ENCODE results near the gene HNRNPM. TPM values are rescaled to one million over a fixed set of nuclear protein-coding genes. Genes with fewer than 3 reads are reported as not detected.

The HNRNPM gene, protein sequence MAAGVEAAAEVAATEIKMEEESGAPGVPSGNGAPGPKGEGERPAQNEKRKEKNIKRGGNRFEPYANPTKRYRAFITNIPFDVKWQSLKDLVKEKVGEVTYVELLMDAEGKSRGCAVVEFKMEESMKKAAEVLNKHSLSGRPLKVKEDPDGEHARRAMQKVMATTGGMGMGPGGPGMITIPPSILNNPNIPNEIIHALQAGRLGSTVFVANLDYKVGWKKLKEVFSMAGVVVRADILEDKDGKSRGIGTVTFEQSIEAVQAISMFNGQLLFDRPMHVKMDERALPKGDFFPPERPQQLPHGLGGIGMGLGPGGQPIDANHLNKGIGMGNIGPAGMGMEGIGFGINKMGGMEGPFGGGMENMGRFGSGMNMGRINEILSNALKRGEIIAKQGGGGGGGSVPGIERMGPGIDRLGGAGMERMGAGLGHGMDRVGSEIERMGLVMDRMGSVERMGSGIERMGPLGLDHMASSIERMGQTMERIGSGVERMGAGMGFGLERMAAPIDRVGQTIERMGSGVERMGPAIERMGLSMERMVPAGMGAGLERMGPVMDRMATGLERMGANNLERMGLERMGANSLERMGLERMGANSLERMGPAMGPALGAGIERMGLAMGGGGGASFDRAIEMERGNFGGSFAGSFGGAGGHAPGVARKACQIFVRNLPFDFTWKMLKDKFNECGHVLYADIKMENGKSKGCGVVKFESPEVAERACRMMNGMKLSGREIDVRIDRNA
- 227 to 271 TPM (median 237 TPM) in 5 replicates for total RNA-seq (2022; extraction: Qiagen RNA extraction)

DNA sequence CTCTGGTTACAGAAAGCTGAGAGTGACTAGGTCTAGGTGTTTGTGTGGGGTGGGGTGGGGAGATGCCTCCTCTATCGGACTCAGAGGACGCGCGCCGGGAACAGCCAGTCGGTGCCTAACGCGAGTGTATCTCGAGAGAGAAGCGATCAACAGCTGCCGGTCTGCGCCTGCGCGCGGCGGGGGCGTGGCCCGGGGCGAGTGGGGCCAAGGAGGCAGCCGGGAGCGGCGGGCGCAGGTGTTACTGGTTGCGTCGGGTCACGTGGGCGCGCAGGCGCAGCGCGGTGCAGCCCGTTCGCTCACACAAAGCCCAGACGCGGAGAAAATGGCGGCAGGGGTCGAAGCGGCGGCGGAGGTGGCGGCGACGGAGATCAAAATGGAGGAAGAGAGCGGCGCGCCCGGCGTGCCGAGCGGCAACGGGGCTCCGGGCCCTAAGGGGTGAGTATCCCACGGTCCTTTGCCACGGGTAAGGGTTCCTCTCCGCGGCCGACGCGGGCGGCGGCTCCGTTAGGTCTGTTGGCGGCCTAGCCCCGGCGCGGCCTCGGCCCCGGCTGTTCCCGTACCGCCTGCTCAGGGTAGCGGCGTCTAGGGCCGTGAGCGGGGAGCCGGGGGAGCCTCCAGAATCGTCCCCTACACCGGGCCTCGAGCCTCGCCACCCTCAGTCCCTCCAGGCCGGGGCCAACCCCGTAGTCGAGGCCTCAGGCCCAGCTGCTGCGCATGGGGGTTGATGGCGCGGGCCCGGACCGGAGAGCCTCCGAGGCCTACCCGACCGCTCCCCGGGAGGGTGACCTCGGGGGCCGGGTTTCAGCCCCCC, at the start of gene HNRNPM:
HNRNPM (plus strand) TSS at position 299 of the 811 bp plus-strand sequence; CDS start at position 323, 24 bp downstream.

DNA sequence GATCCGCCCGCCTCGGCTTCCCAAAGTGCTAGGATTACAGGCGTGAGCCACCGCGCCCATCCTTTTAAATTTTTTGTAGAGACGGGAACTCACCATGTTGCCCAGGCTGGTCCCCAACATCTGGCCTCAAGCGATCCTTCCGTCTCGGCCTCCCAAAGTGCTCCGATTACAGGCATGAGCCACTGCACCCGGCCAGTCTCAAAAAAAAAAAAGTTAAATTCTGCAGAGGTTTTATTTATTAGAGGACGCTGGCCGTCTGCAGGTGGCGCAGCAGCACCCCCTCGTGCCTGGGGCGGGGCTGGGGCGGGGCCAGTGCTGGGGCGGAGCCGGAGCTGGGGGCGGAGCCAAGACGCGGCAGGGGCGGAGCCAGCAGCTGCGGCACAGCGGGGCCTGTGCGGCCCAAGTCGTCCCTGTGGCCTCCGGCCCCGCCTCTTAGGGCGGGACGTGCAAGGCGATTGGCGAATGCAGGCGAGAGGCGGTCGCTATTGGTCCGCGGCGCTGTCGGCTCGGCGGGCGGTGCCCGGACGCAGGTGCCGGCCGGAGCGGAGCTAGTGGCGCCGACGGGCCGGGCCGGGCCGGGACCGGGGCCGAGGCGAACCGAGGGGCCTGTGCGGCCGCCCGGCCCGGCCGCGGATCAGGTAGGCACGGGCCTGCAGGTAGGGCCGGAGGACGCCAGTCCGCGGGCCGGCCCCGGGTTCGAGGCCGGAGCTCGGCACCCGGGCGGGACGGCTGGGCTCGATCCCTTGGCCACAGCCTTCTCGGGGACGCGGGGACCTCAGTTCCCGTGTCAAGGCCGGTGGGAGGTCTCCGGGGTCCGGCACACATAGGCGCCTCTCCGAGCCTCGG, 31.8 kb upstream of the HNRNPM start, which contains the start of gene MARCHF2:
MARCHF2 (plus strand) TSS at position 523 of the 846 bp plus-strand sequence. CDS start 8,536 bp downstream, outside the sequence.

DNA sequence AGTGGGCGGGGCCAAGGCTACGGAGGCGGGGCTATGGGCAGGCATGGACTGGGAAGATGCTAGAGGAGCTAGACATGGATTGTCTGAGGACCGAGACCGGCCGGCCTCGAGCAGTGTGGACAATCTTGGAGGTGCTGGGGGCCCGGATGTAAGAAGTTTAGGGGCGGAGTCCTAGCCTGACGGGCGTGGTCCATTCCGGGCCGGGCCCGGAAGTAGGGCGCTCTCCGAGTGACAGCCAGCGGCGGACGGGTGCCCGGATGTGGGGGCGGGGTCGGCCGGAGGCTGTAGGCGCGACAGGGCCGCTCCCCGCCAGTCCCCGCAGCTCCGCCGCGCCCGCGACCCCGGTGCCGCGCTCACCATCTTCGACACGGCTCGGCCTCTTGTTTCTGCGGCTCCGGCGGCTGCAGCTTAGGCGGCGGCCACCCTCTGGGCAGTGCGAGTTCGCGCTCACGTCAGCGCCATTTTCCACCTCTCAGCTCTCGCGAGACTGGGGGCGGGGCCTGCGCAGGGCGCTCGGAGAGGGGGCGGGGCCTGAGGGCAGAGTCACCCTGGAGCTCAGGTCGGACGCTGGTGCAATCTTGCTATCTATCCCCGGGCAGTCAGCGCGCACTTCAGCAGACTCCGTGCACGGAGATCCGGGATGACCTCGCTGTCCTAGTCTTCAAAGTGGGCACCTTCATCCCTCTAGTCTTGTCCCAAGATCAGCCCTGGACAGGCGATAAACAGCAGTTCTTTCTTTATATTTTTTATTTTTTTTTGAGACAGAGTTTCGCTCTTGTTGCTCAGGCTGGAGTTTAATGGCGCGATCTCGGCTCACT, 69.1 kb downstream of the HNRNPM start, which contains the start of gene ZNF414:
ZNF414 (minus strand) TSS at position 481 of the 818 bp plus-strand sequence; CDS start at position 360, 121 bp downstream.

Other genes starting within 250 kb of the HNRNPM start
- 2.7 to 4.2 TPM (median 3.8 TPM) in 5 replicates for gene CERS4, start 235.6 kb upstream of the HNRNPM start, total RNA-seq (2022; extraction: Qiagen RNA extraction)
- gene CD320, start 136.6 kb upstream of the HNRNPM start, total RNA-seq (2022; extraction: Qiagen RNA extraction): 61.6 to 97.9 TPM (median 94.6 TPM) in 5 replicates
- 69.6 to 92.7 TPM (median 86.1 TPM) in 5 replicates for gene NDUFA7, start 123.6 kb upstream of the HNRNPM start, total RNA-seq (2022; extraction: Qiagen RNA extraction)
- 517 to 1,007 TPM (median 905 TPM) in 5 replicates for gene RPS28, start 123.5 kb upstream of the HNRNPM start, total RNA-seq (2022; extraction: Qiagen RNA extraction)
- 4.8 to 7.9 TPM (median 6.1 TPM) in 5 replicates for gene KANK3, start 101.7 kb upstream of the HNRNPM start, total RNA-seq (2022; extraction: Qiagen RNA extraction)
- gene ANGPTL4, start 80.8 kb upstream of the HNRNPM start, total RNA-seq (2022; extraction: Qiagen RNA extraction): 508 to 697 TPM (median 629 TPM) in 5 replicates
- gene RAB11B, start 54.6 kb upstream of the HNRNPM start, total RNA-seq (2022; extraction: Qiagen RNA extraction): 91.6 to 101 TPM (median 94.7 TPM) in 5 replicates
- 16.2 to 21.7 TPM (median 20.5 TPM) in 5 replicates for gene MARCHF2, start 31.7 kb upstream of the HNRNPM start, total RNA-seq (2022; extraction: Qiagen RNA extraction)
- gene PRAM1, start 57.7 kb downstream of the HNRNPM start, total RNA-seq (2022; extraction: Qiagen RNA extraction): 0.12 to 0.25 TPM (median 0.17 TPM) in 4 of 5 replicates, not detected in the other
- gene ZNF414, start 69.2 kb downstream of the HNRNPM start, total RNA-seq (2022; extraction: Qiagen RNA extraction): 16.7 to 18.6 TPM (median 17.0 TPM) in 5 replicates
- 0.16 to 0.48 TPM (median 0.24 TPM) in 5 replicates for gene MYO1F, start 132.5 kb downstream of the HNRNPM start, total RNA-seq (2022; extraction: Qiagen RNA extraction)
- gene ADAMTS10, start 165.7 kb downstream of the HNRNPM start, total RNA-seq (2022; extraction: Qiagen RNA extraction): 8.4 to 14.6 TPM (median 12.2 TPM) in 5 replicates
- gene NFILZ, start 185.7 kb downstream of the HNRNPM start, total RNA-seq (2022; extraction: Qiagen RNA extraction): not detected in 5 replicates

Measured in A549 treated with Mapracorat at 1 μM for 4 hours (cell line).